HepG2 (cell line): ENCODE results near the gene HNRNPC. TPM values are rescaled to one million over a fixed set of nuclear protein-coding genes. Genes with fewer than 3 reads are reported as not detected.

Experiments used
- ARNTL ChIP-seq: sonication (generic); formaldehyde crosslinking; IDR thresholded peaks from 2 replicates; pipeline ENCODE4 v1.4.0; 2020; ENCODE audit warnings: mild to moderate bottlenecking, missing genetic modification reagents
- CEBPG ChIP-seq: IDR thresholded peaks from 2 replicates; pipeline ENCODE4 v1.6.1; 2016
- HDAC6 ChIP-seq: fragments of 200-600 bp; sonication (generic); IDR thresholded peaks from 2 replicates; pipeline ENCODE4 v1.7.0; 2017; ENCODE audit warnings: mild to moderate bottlenecking, antibody characterized with exemption, low read length, low read depth
- HOXA7 ChIP-seq: sonication (generic); formaldehyde crosslinking; IDR thresholded peaks from 2 replicates; pipeline ENCODE4 v1.8.1; 2022; ENCODE audit warnings: mild to moderate bottlenecking, missing genetic modification reagents, moderate library complexity
- JUND ChIP-seq: sonication (generic); formaldehyde crosslinking; IDR thresholded peaks from 2 replicates; pipeline ENCODE4 v1.8.0; 2022; ENCODE audit warnings: mild to moderate bottlenecking, missing genetic modification reagents
- MYPOP ChIP-seq: sonication (generic); formaldehyde crosslinking; IDR thresholded peaks from 2 replicates; pipeline ENCODE4 v1.8.1; 2023; ENCODE audit warnings: mild to moderate bottlenecking, moderate library complexity, missing genetic modification reagents
- NONO ChIP-seq, 2 experiments: fragments of 450-650 bp in 1 of 2; sonication (generic) in 1 of 2; formaldehyde crosslinking in 1 of 2; IDR thresholded peaks in 1 of 2; conservative IDR thresholded peaks in 1 of 2; 2 replicates each; pipeline versions ENCODE4 v1.6.1 to v1.8.0; 2017 to 2022; ENCODE audit warnings: mild to moderate bottlenecking in 1 of 2, missing genetic modification reagents in 1 of 2, moderate library complexity in 1 of 2
- POGZ ChIP-seq: sonication (generic); formaldehyde crosslinking; IDR thresholded peaks from 2 replicates; pipeline ENCODE4 v1.4.0; 2020; ENCODE audit warnings: mild to moderate bottlenecking, missing genetic modification reagents
- SNRNP70 ChIP-seq: fragments of 200-400 bp; formaldehyde crosslinking; IDR thresholded peaks from 2 replicates; pipeline ENCODE4 v1.6.1; 2017; ENCODE audit warnings: mild to moderate bottlenecking, low read depth, low read length, moderate library complexity
- ZNF101 ChIP-seq: sonication (generic); formaldehyde crosslinking; IDR thresholded peaks from 2 replicates; pipeline ENCODE4 v1.4.0; 2020; ENCODE audit warnings: mild to moderate bottlenecking, low read depth, missing genetic modification reagents, borderline replicate concordance
- ZNF350 ChIP-seq: sonication (generic); formaldehyde crosslinking; IDR thresholded peaks from 2 replicates; pipeline ENCODE4 v1.4.0; 2020; ENCODE audit warnings: mild to moderate bottlenecking, low read depth, missing genetic modification reagents, borderline replicate concordance
- ZNF354B ChIP-seq: sonication (generic); formaldehyde crosslinking; IDR thresholded peaks from 2 replicates; pipeline ENCODE4 v1.8.0; 2022; ENCODE audit warnings: mild to moderate bottlenecking, missing genetic modification reagents
- ZNF547 ChIP-seq: sonication (generic); formaldehyde crosslinking; IDR thresholded peaks from 2 replicates; pipeline ENCODE4 v1.5.1; 2020; ENCODE audit warnings: mild to moderate bottlenecking, missing genetic modification reagents
- ZSCAN12 ChIP-seq: sonication (generic); formaldehyde crosslinking; IDR thresholded peaks from 2 replicates; pipeline ENCODE4 v1.9.0; 2021; ENCODE audit warnings: mild to moderate bottlenecking, missing genetic modification reagents
- polyA plus RNA-seq, 8 experiments: library from polyadenylated mRNA; depleted of rRNA in 3 of 8; stranded (reverse) in 7 of 8; unstranded in 1 of 8; fragments of >200 nt; fragmentation: Illumina TruSeq in 4 of 8; extraction: Trizol in 4 of 8; gene quantifications; 2 replicates each; pipeline versions ENCODE4 v1.2.1 to v1.2.3, GENCODE V29; 2011 to 2016; ENCODE audit warnings: low read depth in 4 of 8, missing spikeins in 1 of 8, mixed read lengths in 1 of 8; ENCODE audit not compliant: insufficient read depth in 1 of 8
- total RNA-seq, 5 experiments: library from RNA; depleted of rRNA; stranded (reverse); fragments of >200 nt; fragmentation: Illumina TruSeq; extraction: Trizol; gene quantifications; 2 replicates each; pipeline ENCODE4 v1.2.3, GENCODE V29; 2016; ENCODE audit warnings: low read depth in 1 of 5
- TF ChIP-seq, protein P1 (sequence below): IDR thresholded peaks from 2 replicates; pipeline ENCODE4 v1.6.1; 2016
- TF ChIP-seq, protein P2 (sequence below): sonication (generic); formaldehyde crosslinking; IDR thresholded peaks from 2 replicates; pipeline ENCODE4 v1.8.0; 2023; ENCODE audit warnings: mild to moderate bottlenecking, missing genetic modification reagents
- TF ChIP-seq, protein P3 (sequence below): sonication (generic); formaldehyde crosslinking; IDR thresholded peaks from 2 replicates; pipeline ENCODE4 v1.4.0; 2020; ENCODE audit warnings: mild to moderate bottlenecking, missing genetic modification reagents, borderline replicate concordance
- TF ChIP-seq, protein P4 (sequence below): sonication (generic); formaldehyde crosslinking; IDR thresholded peaks from 2 replicates; pipeline ENCODE4 v1.4.0; 2020; ENCODE audit warnings: missing genetic modification reagents
- TF ChIP-seq, protein P5 (sequence below): sonication (generic); formaldehyde crosslinking; IDR thresholded peaks from 2 replicates; pipeline ENCODE4 v1.5.0; 2020; ENCODE audit warnings: mild to moderate bottlenecking, missing genetic modification reagents

Gene HNRNPC
- total and polyA plus RNA-seq, 2 of the 13 experiments (the other 11 are each of a cell fraction or from before 2014, with no cell fraction given), result 628 to 1,099 TPM

DNA sequence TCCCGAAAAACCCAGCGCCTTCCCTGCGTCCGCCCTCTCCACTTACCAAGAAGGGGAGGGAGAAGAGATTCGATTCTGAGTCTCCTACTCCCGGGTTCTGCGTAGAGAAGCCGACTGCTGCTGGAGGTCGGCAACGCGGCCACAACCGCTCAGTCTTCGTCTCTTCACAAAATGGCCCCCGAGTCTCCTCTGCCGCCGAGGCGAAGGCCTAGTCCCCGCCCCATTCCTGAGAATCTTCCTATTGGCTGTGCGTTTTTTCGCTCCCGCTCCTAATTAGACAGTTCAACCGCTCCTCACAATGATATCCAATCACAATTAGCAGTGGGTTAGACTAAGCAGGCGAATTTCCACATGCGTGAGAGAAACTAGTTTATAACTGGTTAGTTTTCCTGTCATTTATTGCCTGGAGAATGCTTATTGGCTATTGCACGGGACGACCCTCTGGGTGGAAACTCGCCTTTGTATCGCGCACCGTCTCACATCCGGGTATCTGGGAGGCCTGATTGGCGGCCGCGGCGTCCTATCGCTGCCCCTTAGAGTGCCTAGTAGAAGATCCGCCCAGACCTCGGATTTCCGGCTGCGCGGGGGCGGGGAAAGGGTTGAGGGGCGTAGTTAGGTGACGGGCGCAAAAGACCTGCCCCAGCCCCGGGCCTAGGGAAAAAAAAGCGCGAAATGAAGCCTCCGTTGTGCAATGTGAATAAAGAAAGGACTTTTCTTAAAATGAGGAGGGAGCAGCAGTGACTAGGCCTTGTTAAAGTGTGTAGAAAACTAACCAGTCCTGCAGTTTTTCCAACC, at the start of gene HNRNPC (continued):
- TF ChIP-seq, protein P1, sequence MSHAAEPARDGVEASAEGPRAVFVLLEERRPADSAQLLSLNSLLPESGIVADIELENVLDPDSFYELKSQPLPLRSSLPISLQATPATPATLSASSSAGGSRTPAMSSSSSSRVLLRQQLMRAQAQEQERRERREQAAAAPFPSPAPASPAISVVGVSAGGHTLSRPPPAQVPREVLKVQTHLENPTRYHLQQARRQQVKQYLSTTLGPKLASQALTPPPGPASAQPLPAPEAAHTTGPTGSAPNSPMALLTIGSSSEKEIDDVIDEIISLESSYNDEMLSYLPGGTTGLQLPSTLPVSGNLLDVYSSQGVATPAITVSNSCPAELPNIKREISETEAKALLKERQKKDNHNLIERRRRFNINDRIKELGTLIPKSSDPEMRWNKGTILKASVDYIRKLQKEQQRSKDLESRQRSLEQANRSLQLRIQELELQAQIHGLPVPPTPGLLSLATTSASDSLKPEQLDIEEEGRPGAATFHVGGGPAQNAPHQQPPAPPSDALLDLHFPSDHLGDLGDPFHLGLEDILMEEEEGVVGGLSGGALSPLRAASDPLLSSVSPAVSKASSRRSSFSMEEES, result peak; percentile 65
- TF ChIP-seq ZNF354B (CRISPR knock-in tag) (peak; percentile 78), HDAC6 (peak; percentile 31; the same call in 1 of the 2 replicates), POGZ (CRISPR knock-in tag) (peak; percentile 96), ZNF101 (CRISPR knock-in tag) (0 out of 2 replicates have a peak, but pooled peaks have one; percentile 71), ARNTL (CRISPR knock-in tag) (no peak; the same call in 1 of the 2 replicates), ZNF350 (CRISPR knock-in tag) (peak; percentile 95), ZNF547 (CRISPR knock-in tag) (peak; percentile 86), CEBPG (CRISPR knock-in tag) (peak; percentile 76), SNRNP70 (no peak), ZSCAN12 (CRISPR knock-in tag) (0 out of 2 replicates have a peak, but pooled peaks have one; percentile 66), HOXA7 (CRISPR knock-in tag) (no peak), JUND (0 out of 2 replicates have a peak, but pooled peaks have one; percentile 42), MYPOP (CRISPR knock-in tag) (peak; percentile 86), NONO (IDR thresholded peaks at IDR 0.05) (no peak; the same call in 1 of the 2 replicates), NONO (CRISPR knock-in tag; conservative IDR thresholded peaks at IDR 0.05) (peak; percentile 61)
- TF ChIP-seq, protein P2, sequence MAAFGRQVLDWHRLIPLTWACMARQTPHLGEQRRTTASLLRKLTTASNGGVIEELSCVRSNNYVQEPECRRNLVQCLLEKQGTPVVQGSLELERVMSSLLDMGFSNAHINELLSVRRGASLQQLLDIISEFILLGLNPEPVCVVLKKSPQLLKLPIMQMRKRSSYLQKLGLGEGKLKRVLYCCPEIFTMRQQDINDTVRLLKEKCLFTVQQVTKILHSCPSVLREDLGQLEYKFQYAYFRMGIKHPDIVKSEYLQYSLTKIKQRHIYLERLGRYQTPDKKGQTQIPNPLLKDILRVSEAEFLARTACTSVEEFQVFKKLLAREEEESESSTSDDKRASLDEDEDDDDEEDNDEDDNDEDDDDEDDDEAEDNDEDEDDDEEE (CRISPR knock-in tag), result peak; percentile 15; the same call in 1 of the 2 replicates
- TF ChIP-seq, protein P3, sequence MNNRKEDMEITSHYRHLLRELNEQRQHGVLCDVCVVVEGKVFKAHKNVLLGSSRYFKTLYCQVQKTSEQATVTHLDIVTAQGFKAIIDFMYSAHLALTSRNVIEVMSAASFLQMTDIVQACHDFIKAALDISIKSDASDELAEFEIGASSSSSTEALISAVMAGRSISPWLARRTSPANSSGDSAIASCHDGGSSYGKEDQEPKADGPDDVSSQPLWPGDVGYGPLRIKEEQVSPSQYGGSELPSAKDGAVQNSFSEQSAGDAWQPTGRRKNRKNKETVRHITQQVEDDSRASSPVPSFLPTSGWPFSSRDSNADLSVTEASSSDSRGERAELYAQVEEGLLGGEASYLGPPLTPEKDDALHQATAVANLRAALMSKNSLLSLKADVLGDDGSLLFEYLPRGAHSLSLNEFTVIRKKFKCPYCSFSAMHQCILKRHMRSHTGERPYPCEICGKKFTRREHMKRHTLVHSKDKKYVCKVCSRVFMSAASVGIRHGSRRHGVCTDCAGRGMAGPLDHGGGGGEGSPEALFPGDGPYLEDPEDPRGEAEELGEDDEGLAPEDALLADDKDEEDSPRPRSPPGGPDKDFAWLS (CRISPR knock-in tag), result no peak
- TF ChIP-seq, protein P4, sequence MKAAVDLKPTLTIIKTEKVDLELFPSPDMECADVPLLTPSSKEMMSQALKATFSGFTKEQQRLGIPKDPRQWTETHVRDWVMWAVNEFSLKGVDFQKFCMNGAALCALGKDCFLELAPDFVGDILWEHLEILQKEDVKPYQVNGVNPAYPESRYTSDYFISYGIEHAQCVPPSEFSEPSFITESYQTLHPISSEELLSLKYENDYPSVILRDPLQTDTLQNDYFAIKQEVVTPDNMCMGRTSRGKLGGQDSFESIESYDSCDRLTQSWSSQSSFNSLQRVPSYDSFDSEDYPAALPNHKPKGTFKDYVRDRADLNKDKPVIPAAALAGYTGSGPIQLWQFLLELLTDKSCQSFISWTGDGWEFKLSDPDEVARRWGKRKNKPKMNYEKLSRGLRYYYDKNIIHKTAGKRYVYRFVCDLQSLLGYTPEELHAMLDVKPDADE (CRISPR knock-in tag), result 0 out of 2 replicates have a peak, but pooled peaks have one; percentile 32
- TF ChIP-seq, protein P5, sequence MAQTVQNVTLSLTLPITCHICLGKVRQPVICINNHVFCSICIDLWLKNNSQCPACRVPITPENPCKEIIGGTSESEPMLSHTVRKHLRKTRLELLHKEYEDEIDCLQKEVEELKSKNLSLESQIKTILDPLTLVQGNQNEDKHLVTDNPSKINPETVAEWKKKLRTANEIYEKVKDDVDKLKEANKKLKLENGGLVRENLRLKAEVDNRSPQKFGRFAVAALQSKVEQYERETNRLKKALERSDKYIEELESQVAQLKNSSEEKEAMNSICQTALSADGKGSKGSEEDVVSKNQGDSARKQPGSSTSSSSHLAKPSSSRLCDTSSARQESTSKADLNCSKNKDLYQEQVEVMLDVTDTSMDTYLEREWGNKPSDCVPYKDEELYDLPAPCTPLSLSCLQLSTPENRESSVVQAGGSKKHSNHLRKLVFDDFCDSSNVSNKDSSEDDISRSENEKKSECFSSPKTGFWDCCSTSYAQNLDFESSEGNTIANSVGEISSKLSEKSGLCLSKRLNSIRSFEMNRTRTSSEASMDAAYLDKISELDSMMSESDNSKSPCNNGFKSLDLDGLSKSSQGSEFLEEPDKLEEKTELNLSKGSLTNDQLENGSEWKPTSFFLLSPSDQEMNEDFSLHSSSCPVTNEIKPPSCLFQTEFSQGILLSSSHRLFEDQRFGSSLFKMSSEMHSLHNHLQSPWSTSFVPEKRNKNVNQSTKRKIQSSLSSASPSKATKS, result 0 out of 2 replicates have a peak, but pooled peaks have one; percentile 73
